H1 (cell line): ENCODE measurements around the gene FRMD4A. TPM values are rescaled to one million over a fixed set of nuclear protein-coding genes. Genes with fewer than 3 reads are reported as not detected.
A peak's percentile ranks its signal among the peaks of the same experiment; 100 is the strongest.

Source experiments
- CTCF ChIA-PET: fragments of 300-600 bp; sonication (Branson Sonifier 250); formaldehyde crosslinking; loops from one replicate; lab custom pipeline; 2021; ENCODE audit not compliant: partially characterized antibody; lab: Charles Lee
- POLR2A ChIA-PET: fragments of 300-600 bp; sonication (Branson Sonifier 250); formaldehyde crosslinking; loops from one replicate; lab custom pipeline; 2021; ENCODE audit warnings: inconsistent platforms; ENCODE audit not compliant: partially characterized antibody; lab: Charles Lee
- DNase-seq, 2 experiments: peaks; one replicate each; pipeline versions ENCODE4 v3.0.0 to v3.0.0-alpha.2; 2010 to 2022; ENCODE audit warnings: low spot score in 2 of 2, low read depth in 1 of 2, mixed read lengths in 1 of 2
- FAIRE-seq: peaks from 2 replicates; lab custom pipeline; 2011; peaks lifted over from hg19 to GRCh38; lab: Jason Lieb, UNC
- H2AFZ ChIP-seq: 2 replicates; pipeline ENCODE4 v1.8.1; 2012; ENCODE audit warnings: low read length, inconsistent platforms
- H2AK5ac ChIP-seq: 2 replicates; pipeline ENCODE4 v1.6.1; 2013; ENCODE audit warnings: low read depth, low read length
- H2BK120ac ChIP-seq: replicated peaks from 2 replicates; pipeline ENCODE3; 2013; ENCODE audit warnings: low read depth, low read length, inconsistent platforms
- H2BK12ac ChIP-seq: 2 replicates; pipeline ENCODE4 v1.6.1; 2013; ENCODE audit warnings: low read depth, low read length
- H2BK15ac ChIP-seq: 2 replicates; pipeline ENCODE4 v1.6.1; 2013; ENCODE audit warnings: low read length
- H2BK20ac ChIP-seq: 2 replicates; pipeline ENCODE4 v1.6.1; 2013; ENCODE audit warnings: low read length
- H2BK5ac ChIP-seq: 2 replicates; pipeline ENCODE4 v1.6.1; 2013; ENCODE audit warnings: low read depth, low read length
- H3K14ac ChIP-seq: 2 replicates; pipeline ENCODE4 v1.6.1; 2013; ENCODE audit warnings: inconsistent platforms; ENCODE audit not compliant: insufficient read length
- H3K18ac ChIP-seq: 2 replicates; pipeline ENCODE4 v1.6.1; 2013; ENCODE audit warnings: low read length; ENCODE audit errors: extremely low read depth
- H3K23ac ChIP-seq: 2 replicates; pipeline ENCODE4 v1.6.1; 2013; ENCODE audit warnings: inconsistent platforms; ENCODE audit not compliant: insufficient read length
- H3K23me2 ChIP-seq: 2 replicates; pipeline ENCODE4 v1.6.1; 2013; ENCODE audit warnings: low read depth, low read length
- H3K27ac ChIP-seq: 2 replicates; pipeline ENCODE4 v1.6.1; 2011; ENCODE audit warnings: low read depth, low read length, inconsistent platforms
- H3K27me3 ChIP-seq, 4 experiments: replicated peaks in 1 of 4; 1 replicate in 1 of 4; 2 replicates in 3 of 4; pipeline versions ENCODE4 v1.6.1 to v1.8.1; 2011 to 2013; ENCODE audit warnings: low read length in 3 of 4, mild to moderate bottlenecking in 3 of 4, inconsistent platforms in 2 of 4, mixed read lengths in 2 of 4, moderate library complexity in 1 of 4; ENCODE audit not compliant: control insufficient read depth in 3 of 4, insufficient read depth in 3 of 4; ENCODE audit errors: extremely low read depth in 1 of 4
- H3K36me3 ChIP-seq, 4 experiments: 2 replicates each; pipeline versions ENCODE4 v1.6.1 to v1.8.1; 2011 to 2013; ENCODE audit warnings: mild to moderate bottlenecking in 4 of 4, low read length in 3 of 4, moderate library complexity in 2 of 4, control low read depth in 1 of 4, inconsistent platforms in 1 of 4; ENCODE audit not compliant: insufficient read depth in 4 of 4, control insufficient read depth in 2 of 4
- H3K4ac ChIP-seq: replicated peaks from 2 replicates; pipeline ENCODE3; 2013; ENCODE audit warnings: low read length, low read depth, mixed read lengths, inconsistent platforms; ENCODE audit not compliant: insufficient read length
- H3K4me1 ChIP-seq, 4 experiments: replicated peaks in 1 of 4; 1 replicate in 1 of 4; 2 replicates in 3 of 4; pipeline versions ENCODE4 v1.6.1 to v1.8.1; 2011 to 2013; ENCODE audit warnings: low read length in 3 of 4, inconsistent platforms in 2 of 4, mixed read lengths in 1 of 4; ENCODE audit not compliant: insufficient read depth in 4 of 4, control insufficient read depth in 3 of 4
- H3K4me2 ChIP-seq, 2 experiments: 2 replicates each; pipeline versions ENCODE4 v1.6.1 to v1.8.1; 2011 to 2013; ENCODE audit warnings: low read depth in 2 of 2, low read length in 2 of 2, control low read depth in 1 of 2, inconsistent platforms in 1 of 2, mild to moderate bottlenecking in 1 of 2; ENCODE audit not compliant: insufficient read depth in 1 of 2
- H3K4me3 ChIP-seq, 4 experiments: fragments of 200-600, 300-600 bp in 1 of 4; sonication (generic), shearing (Covaris generic), sonication (Bioruptor Twin) in 1 of 4; 2 replicates each; pipeline versions ENCODE4 v1.5.1 to v1.8.1; 2011 to 2016; ENCODE audit warnings: low read length in 4 of 4, low read depth in 3 of 4, control low read depth in 2 of 4, inconsistent platforms in 2 of 4, mild to moderate bottlenecking in 2 of 4, mixed read lengths in 1 of 4, moderate library complexity in 1 of 4; ENCODE audit not compliant: insufficient read depth in 2 of 4; ENCODE audit errors: extremely low read depth in 1 of 4
- H3K56ac ChIP-seq: replicated peaks from 2 replicates; pipeline ENCODE3; 2013; ENCODE audit warnings: low read depth, mild to moderate bottlenecking, mixed read lengths, low read length, inconsistent platforms; ENCODE audit not compliant: insufficient read length
- H3K79me1 ChIP-seq: 2 replicates; pipeline ENCODE4 v1.6.1; 2013; ENCODE audit warnings: low read depth, low read length, control low read depth
- H3K79me2 ChIP-seq, 2 experiments: 2 replicates each; pipeline versions ENCODE4 v1.6.1 to v1.8.1; 2012 to 2013; ENCODE audit warnings: low read length in 2 of 2, mild to moderate bottlenecking in 2 of 2, inconsistent platforms in 1 of 2; ENCODE audit not compliant: insufficient read depth in 2 of 2, control insufficient read depth in 1 of 2
- H3K9ac ChIP-seq, 4 experiments: replicated peaks in 1 of 4; 1 replicate in 1 of 4; 2 replicates in 3 of 4; pipeline versions ENCODE4 v1.6.1 to v1.8.1; 2011 to 2013; ENCODE audit warnings: low read depth in 3 of 4, low read length in 3 of 4, control low read depth in 2 of 4, mild to moderate bottlenecking in 2 of 4, moderate library complexity in 2 of 4, inconsistent platforms in 1 of 4; ENCODE audit errors: extremely low read depth in 1 of 4
- H3K9me3 ChIP-seq, 2 experiments: 2 replicates each; pipeline versions ENCODE4 v1.6.1 to v1.8.1; 2012 to 2013; ENCODE audit warnings: mild to moderate bottlenecking in 2 of 2, moderate library complexity in 2 of 2, control low read depth in 1 of 2, inconsistent platforms in 1 of 2, low read depth in 1 of 2, low read length in 1 of 2, mixed read lengths in 1 of 2; ENCODE audit not compliant: insufficient read depth in 2 of 2
- H4K20me1 ChIP-seq, 2 experiments: replicated peaks in 1 of 2; 2 replicates each; pipeline versions ENCODE3 to v1.8.1; 2011 to 2013; ENCODE audit warnings: inconsistent platforms in 2 of 2, low read length in 2 of 2, mild to moderate bottlenecking in 1 of 2; ENCODE audit not compliant: insufficient read depth in 2 of 2, control insufficient read depth in 1 of 2
- H4K5ac ChIP-seq: 2 replicates; pipeline ENCODE4 v1.6.1; 2013; ENCODE audit warnings: low read length, low read depth, mixed read lengths, inconsistent platforms; ENCODE audit not compliant: insufficient read length
- H4K8ac ChIP-seq: 2 replicates; pipeline ENCODE4 v1.8.0; 2013; ENCODE audit warnings: mild to moderate bottlenecking, moderate library complexity, low read length, inconsistent platforms; ENCODE audit not compliant: insufficient read depth; ENCODE audit errors: extremely low read depth
- H4K91ac ChIP-seq: replicated peaks from 2 replicates; pipeline ENCODE3; 2013; ENCODE audit warnings: low read length, mixed read lengths, inconsistent platforms; ENCODE audit not compliant: insufficient read length
- POU5F1 ChIP-seq: IDR thresholded peaks from 2 replicates; pipeline ENCODE4 v1.6.1; 2011; ENCODE audit warnings: low read depth, mild to moderate bottlenecking, low read length, moderate library complexity
- TAF1 ChIP-seq: IDR thresholded peaks from 2 replicates; pipeline ENCODE4 v1.6.1; 2011; ENCODE audit warnings: mild to moderate bottlenecking, low read depth, low read length
- USF2 ChIP-seq: IDR thresholded peaks from 2 replicates; pipeline ENCODE4 v1.6.1; 2011; ENCODE audit warnings: low read length, improper control_type of control experiment
- WGBS, 2 experiments: shearing (Covaris generic) in 1 of 2; methylation state at CpG; one replicate each; pipeline versions ENCODE4 v1.1.6 to v1.1.7; 2013 to 2015; ENCODE audit warnings: low lambda C conversion rate in 2 of 2, mixed read lengths in 2 of 2, inconsistent platforms in 1 of 2, low coverage in 1 of 2, missing lambda C conversion rate in 1 of 2; ENCODE audit not compliant: insufficient replicate concordance in 2 of 2, insufficient coverage in 1 of 2, insufficient read length in 1 of 2; ENCODE audit errors: extremely low coverage in 1 of 2, missing lambda C conversion rate in 1 of 2; 5-methylcytosine and 5-hydroxymethylcytosine counted together
- polyA plus RNA-seq, 7 experiments: library from polyadenylated mRNA; depleted of rRNA in 3 of 7; stranded (reverse) in 5 of 7; unstranded in 2 of 7; fragments of >200 nt in 5 of 7; fragments of 200-250 nt in 2 of 7; gene quantifications; 1 replicate in 5 of 7; 2 replicates in 1 of 7; 4 replicates in 1 of 7; pipeline versions ENCODE4 v1.2.1 to v1.2.3, GENCODE V29; 2011 to 2013; ENCODE audit warnings: missing spikeins in 2 of 7, mixed read lengths in 2 of 7
- total RNA-seq: library from RNA; stranded (reverse); fragmentation: NEBNext Ultra II Directional; extraction: Animal tissue kit (Norgen Biotek cat#: 25700); gene quantifications from 2 replicates; pipeline ENCODE4 v1.2.1, GENCODE V29; 2021

The FRMD4A gene
- total and polyA plus RNA-seq, 2 of the 8 experiments (the other 6 are each of a cell fraction or from before 2014, with no cell fraction given): 38.6 to 39.6 TPM

DNA sequence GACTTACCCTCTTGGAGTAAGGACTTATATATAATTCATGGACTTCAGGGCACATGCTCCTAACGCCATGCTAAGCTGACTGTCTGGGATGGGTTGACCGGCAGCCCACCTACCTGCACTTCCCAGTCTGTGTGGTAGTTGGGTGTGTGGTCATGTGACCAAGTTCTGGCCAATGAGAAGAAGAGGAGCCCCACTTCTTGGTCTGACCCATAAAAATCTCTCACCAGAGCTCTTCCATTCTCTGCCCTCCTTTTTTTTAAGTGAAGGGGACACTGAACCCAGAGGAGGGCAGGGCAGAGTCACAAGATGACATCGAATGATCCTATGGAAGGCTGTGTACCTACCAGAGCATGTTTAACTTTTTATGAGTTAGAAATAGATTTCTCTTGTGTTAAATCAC lies 370.1 kb downstream of the FRMD4A start:
- Histone ChIP-seq H2AFZ (no peak overlapping the region), H4K20me1 (no peaks in the 10 kb centered on the region), H3K27me3 (no peaks in the 10 kb centered on the region), H2AK5ac (no peak overlapping the region), H3K4me3 (no peak overlapping the region), H3K27ac (no peak overlapping the region), H3K79me2 (no peaks in the 10 kb centered on the region), H3K4me2 (no peak overlapping the region), H2BK12ac (no peak overlapping the region), H2BK5ac (no peak overlapping the region), H3K4ac (no peak overlapping the region), H2BK15ac (no peak overlapping the region), H2BK20ac (no peak overlapping the region), H4K5ac (no peak overlapping the region), H4K91ac (no peak overlapping the region), H3K56ac (no peak overlapping the region), H3K9ac (no peak overlapping the region), H4K8ac (no peak overlapping the region), H3K4me1 (peaks cover 0 to 7% (median 4%) of the 10 kb centered on the region in 4 experiments; a peak in 4 of 7 replicates), H3K79me1 (no peaks in the 10 kb centered on the region), H3K23me2 (0 out of 2 replicates have a peak, but pooled peaks cover 3% of the 10 kb centered on the region), H3K18ac (no peak overlapping the region), H3K14ac (no peak overlapping the region), H3K9me3 (no peaks in the 10 kb centered on the region), H2BK120ac (no peak overlapping the region), H3K36me3 (no peaks in the 10 kb centered on the region), H3K23ac (no peak overlapping the region)
- FAIRE-seq (no peak), DNase-seq (no peak)
- POLR2A ChIA-PET: interaction anchor here (1.9 kb wide), 1 partner anchor 12 kb away, joined by 6 read pairs; no protein-coding TSS in a partner anchor
- 87% methylated on average over 3 of the region's 3 CpGs; no CpG with 5 or more reads in 1 of the 2 experiments for WGBS, 2 experiments
- peak; percentile 42; the same call in 1 of the 2 replicates for TF ChIP-seq USF2
- TF ChIP-seq TAF1: no peak
- no peak for TF ChIP-seq POU5F1
- CTCF ChIA-PET: interaction anchor here (0.9 to 1.9 kb wide), 4 partner anchors 10 to 61 kb away, joined by 3 to 4 read pairs (median 4); no protein-coding TSS in a partner anchor
